ENCODE data around the gene PNPLA1. TPM values are rescaled to one million over a fixed set of nuclear protein-coding genes. Genes with fewer than 3 reads are reported as not detected.

The PNPLA1 gene
- total RNA-seq, 1 donor from 2014 or later, result not detected

DNA sequence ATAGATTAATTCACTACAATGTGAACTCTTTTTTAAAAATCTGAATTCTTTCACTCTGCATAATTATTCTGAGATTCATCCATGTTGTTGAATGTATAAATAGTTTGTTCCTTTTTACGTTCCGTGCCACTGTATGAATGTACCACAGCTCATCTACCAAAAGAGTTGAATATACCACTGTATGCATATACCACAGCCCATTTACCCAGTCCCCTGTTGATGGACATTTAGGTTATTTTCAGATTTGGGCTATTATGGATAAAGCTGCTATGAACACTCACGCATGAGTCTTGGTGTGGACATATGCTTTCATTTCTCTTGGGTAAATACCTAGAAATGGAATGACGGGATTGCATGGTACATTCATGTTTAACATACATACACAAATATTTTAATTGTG, 28.2 kb downstream of the PNPLA1 start:
- Mint-ChIP-seq H3K27ac (no peak overlapping the region), H3K27me3 (peaks cover 21% of the 10 kb centered on the region), H3K9me3 (no peaks in the 10 kb centered on the region), H3K4me3 (no peak overlapping the region), H3K36me3 (ENCODE audit: low read depth) (no peaks in the 10 kb centered on the region), H3K4me1 (peaks cover 1% of the 10 kb centered on the region)
- TF ChIP-seq, protein P1, sequence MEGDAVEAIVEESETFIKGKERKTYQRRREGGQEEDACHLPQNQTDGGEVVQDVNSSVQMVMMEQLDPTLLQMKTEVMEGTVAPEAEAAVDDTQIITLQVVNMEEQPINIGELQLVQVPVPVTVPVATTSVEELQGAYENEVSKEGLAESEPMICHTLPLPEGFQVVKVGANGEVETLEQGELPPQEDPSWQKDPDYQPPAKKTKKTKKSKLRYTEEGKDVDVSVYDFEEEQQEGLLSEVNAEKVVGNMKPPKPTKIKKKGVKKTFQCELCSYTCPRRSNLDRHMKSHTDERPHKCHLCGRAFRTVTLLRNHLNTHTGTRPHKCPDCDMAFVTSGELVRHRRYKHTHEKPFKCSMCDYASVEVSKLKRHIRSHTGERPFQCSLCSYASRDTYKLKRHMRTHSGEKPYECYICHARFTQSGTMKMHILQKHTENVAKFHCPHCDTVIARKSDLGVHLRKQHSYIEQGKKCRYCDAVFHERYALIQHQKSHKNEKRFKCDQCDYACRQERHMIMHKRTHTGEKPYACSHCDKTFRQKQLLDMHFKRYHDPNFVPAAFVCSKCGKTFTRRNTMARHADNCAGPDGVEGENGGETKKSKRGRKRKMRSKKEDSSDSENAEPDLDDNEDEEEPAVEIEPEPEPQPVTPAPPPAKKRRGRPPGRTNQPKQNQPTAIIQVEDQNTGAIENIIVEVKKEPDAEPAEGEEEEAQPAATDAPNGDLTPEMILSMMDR (IDR thresholded peaks at IDR 0.05), result no peak
- DNase-seq, result no peak
- intact Hi-C loops (cut with micrococcal nuclease), result no loop called here
- ATAC-seq (ENCODE audit: low read depth), result no peak
- POLR2A ChIA-PET, result no interaction called here
- CTCF ChIA-PET, result no interaction called here

DNA sequence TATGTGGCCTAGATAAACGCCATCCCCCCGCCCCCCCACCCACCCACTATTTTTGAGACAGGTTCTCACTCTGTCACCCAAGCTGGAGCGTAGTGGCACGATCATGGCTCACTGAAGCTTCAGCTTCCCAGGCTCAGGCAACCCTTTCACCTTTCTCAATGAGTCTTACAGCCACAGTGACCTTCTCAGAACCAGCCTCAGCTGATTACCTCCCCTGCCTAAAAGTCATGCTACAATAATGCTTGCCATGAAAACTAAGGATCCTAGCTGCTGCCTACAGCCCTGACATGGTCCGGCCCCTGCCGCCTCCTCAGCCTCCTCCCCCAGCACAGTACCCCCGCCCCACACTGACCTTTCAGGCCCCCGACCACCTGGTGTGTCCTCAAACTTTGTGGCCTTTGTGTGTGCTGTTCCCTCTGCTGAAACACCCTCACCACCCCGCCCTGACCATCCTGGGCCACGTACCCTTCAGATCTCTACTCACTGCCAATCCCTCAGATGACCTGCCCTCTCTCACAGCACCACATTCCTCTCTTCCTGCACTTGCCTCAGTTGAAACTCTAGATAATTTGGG, 31.3 kb downstream of the PNPLA1 start:
- H3K4me3 Mint-ChIP-seq, result no peak overlapping the region
- no peak overlapping the region for H3K27ac Mint-ChIP-seq
- intact Hi-C loops (cut with micrococcal nuclease), result no loop called here
- TF ChIP-seq, protein P1 (IDR thresholded peaks at IDR 0.05), result no peak
- DNase-seq (no peak), ATAC-seq (ENCODE audit: low read depth) (no peak)
- H3K36me3 Mint-ChIP-seq (ENCODE audit: low read depth), result no peaks in the 10 kb centered on the region
- no peaks in the 10 kb centered on the region for H3K9me3 Mint-ChIP-seq
- POLR2A ChIA-PET, result no interaction called here
- CTCF ChIA-PET, result interaction anchor here (3.5 to 7.1 kb wide), 2 partner anchors 17 to 60 kb away, joined by 13 to 91 read pairs; no protein-coding TSS in a partner anchor
- H3K4me1 Mint-ChIP-seq, result peaks cover 1% of the 10 kb centered on the region
- H3K27me3 Mint-ChIP-seq, result peaks cover 21% of the 10 kb centered on the region

DNA sequence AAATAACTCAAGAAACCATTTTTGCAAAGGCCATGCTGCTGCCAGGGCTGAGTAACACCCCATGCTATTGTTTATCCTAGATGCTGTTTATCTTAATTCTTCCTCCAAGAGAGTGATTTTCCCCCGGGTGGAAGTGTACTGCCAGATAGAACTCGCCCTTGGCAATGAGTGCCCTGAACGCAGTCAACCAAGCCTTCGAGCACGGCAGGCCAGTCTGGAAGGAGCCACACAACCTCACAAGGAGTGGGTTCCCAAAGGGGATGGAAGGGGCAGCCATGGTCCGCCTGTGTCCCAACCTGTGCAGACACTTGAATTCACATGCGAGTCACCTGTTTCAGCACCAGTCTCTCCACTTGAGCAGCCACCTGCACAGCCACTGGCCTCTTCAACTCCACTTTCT, 31.9 kb downstream of the PNPLA1 start:
- Mint-ChIP-seq H3K27me3 (peaks cover 21% of the 10 kb centered on the region), H3K9me3 (no peaks in the 10 kb centered on the region), H3K27ac (no peak overlapping the region), H3K4me1 (peaks cover 1% of the 10 kb centered on the region), H3K36me3 (ENCODE audit: low read depth) (no peaks in the 10 kb centered on the region), H3K4me3 (no peak overlapping the region)
- ATAC-seq (ENCODE audit: low read depth), result no peak
- no peak for DNase-seq
- intact Hi-C loops (cut with micrococcal nuclease), result loop anchor here (1.0 to 2.0 kb wide), 4 partner anchors 59 to 458 kb away; partner anchors contain the start of gene MAPK14
- TF ChIP-seq, protein P1 (IDR thresholded peaks at IDR 0.05), result no peak
- CTCF ChIA-PET, result interaction anchor here (0.6 to 7.1 kb wide), 14 partner anchors 8 to 274 kb away, joined by 3 to 91 read pairs (median 4); partner anchors contain the start of genes BNIP5 and MAPK14
- POLR2A ChIA-PET, result interaction anchor here (1.0 kb wide), 1 partner anchor 56 kb away, joined by 3 read pairs; no protein-coding TSS in a partner anchor

GRCh38 chr6:36302227-36302976, 32.5 kb downstream of the PNPLA1 start:
- Mint-ChIP-seq H3K27ac (no peak overlapping the region), H3K4me3 (no peak overlapping the region), H3K4me1 (peaks cover 1% of the 10 kb centered on the region), H3K27me3 (peaks cover 21% of the 10 kb centered on the region), H3K36me3 (ENCODE audit: low read depth) (no peaks in the 10 kb centered on the region), H3K9me3 (no peaks in the 10 kb centered on the region)
- TF ChIP-seq, protein P1 (IDR thresholded peaks at IDR 0.05), result peak; percentile 82
- intact Hi-C loops (cut with micrococcal nuclease), result loop anchor here (1.0 to 2.0 kb wide), 4 partner anchors 58 to 457 kb away; partner anchors contain the start of gene MAPK14
- POLR2A ChIA-PET, result interaction anchor here (1.0 kb wide), 1 partner anchor 56 kb away, joined by 3 read pairs; no protein-coding TSS in a partner anchor
- peak; percentile 99 for ATAC-seq (ENCODE audit: low read depth)
- DNase-seq, result peak; percentile 65
- CTCF ChIA-PET, result interaction anchor here (0.6 to 7.1 kb wide), 14 partner anchors 9 to 275 kb away, joined by 3 to 91 read pairs (median 4); partner anchors contain the start of genes BNIP5 and MAPK14

DNA sequence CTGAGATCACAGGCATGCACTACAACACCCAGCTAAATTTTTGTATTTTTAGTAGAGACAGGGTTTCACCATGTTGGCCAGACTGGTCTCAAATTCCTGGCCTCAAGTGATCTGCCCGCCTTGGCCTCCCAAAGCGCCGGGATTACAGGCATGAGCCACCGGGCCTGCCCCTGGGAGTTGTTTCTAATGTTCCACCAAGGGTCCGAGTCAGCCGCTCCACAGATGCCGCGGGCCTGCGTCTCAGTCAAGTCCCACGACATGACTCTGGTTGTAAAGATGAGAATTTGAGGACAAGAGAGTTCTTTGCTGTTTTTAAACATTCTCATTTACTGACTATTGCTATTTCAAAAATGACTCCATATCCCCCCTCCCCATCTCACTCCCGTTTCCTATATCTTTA, 36.0 kb downstream of the PNPLA1 start:
- Mint-ChIP-seq H3K27ac (no peak overlapping the region), H3K4me1 (peaks cover 1% of the 10 kb centered on the region)
- no peak for ATAC-seq (ENCODE audit: low read depth)

More for the DNA sequence above, 36.0 kb downstream of the PNPLA1 start:
- H3K27me3 Mint-ChIP-seq, result peaks cover 14% of the 10 kb centered on the region
- TF ChIP-seq, protein P1 (IDR thresholded peaks at IDR 0.05), result no peak
- no peaks in the 10 kb centered on the region for H3K9me3 Mint-ChIP-seq
- CTCF ChIA-PET, result interaction anchor here (1.2 to 7.1 kb wide), 3 partner anchors 9 to 56 kb away, joined by 3 to 91 read pairs (median 4); no protein-coding TSS in a partner anchor
- H3K4me3 Mint-ChIP-seq, result no peak overlapping the region
- no peak for DNase-seq
- no peaks in the 10 kb centered on the region for H3K36me3 Mint-ChIP-seq (ENCODE audit: low read depth)
- intact Hi-C loops (cut with micrococcal nuclease), result no loop called here
- POLR2A ChIA-PET, result no interaction called here
